IPS DF 6.9 (cell line): ENCODE results near the gene PHYKPL.

Source experiments
- DNase-seq: peaks from one replicate; pipeline ENCODE4 v3.0.0-alpha.2; 2013; ENCODE audit warnings: low read depth, low spot score
- H3K27ac ChIP-seq: one replicate; pipeline ENCODE4 v1.5.1; 2013; ENCODE audit warnings: low read length, control low read depth
- H3K27me3 ChIP-seq: 2 replicates; pipeline ENCODE4 v1.6.1; 2013; ENCODE audit warnings: mild to moderate bottlenecking, low read length; ENCODE audit not compliant: control insufficient read depth, insufficient read depth
- H3K36me3 ChIP-seq: 2 replicates; pipeline ENCODE4 v1.6.1; 2013; ENCODE audit warnings: low read length; ENCODE audit not compliant: control insufficient read depth, insufficient read depth
- H3K4me1 ChIP-seq: 2 replicates; pipeline ENCODE4 v1.6.1; 2013; ENCODE audit warnings: low read length; ENCODE audit not compliant: control insufficient read depth, insufficient read depth
- H3K4me3 ChIP-seq: 2 replicates; pipeline ENCODE4 v1.5.1; 2013; ENCODE audit warnings: mild to moderate bottlenecking, low read length
- H3K9me3 ChIP-seq: 2 replicates; pipeline ENCODE4 v1.6.1; 2013; ENCODE audit warnings: low read length, inconsistent platforms; ENCODE audit not compliant: control insufficient read depth, insufficient read depth
- WGBS: extraction: QIAGEN DNeasy Blood & Tissue Kit; methylation state at CpG from one replicate; pipeline ENCODE4 v1.1.7; 2013; ENCODE audit warnings: mixed read lengths, missing lambda C conversion rate; ENCODE audit not compliant: insufficient read length, insufficient coverage; 5-methylcytosine and 5-hydroxymethylcytosine counted together

The PHYKPL gene

DNA sequence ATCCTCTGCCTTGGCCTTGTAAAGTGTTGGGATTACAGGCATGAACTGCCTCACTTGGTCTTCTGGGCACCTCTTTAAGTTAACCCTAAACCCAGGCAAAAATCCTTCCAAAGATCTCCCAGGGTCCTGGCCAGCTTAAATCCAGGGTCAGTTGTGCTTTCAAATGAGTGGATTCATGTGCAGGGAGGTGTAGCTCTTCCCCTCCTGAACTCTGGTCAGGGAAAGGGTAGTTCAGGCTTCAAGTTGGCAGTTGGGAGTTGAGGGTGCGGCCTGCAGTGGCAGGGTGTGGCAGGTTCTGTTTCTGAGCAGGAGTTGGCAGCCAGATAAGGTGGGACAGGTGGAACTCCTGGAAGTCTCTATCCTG lies 24.7 kb downstream of the PHYKPL start:
- no peaks in the 10 kb centered on the region for H3K27me3 ChIP-seq
- no CpG with 5 or more reads among the region's 1 CpG for WGBS
- peaks cover 61% of the 10 kb centered on the region for H3K36me3 ChIP-seq
- no peaks in the 10 kb centered on the region; the same call in 1 of the 2 replicates for H3K4me1 ChIP-seq
- H3K27ac ChIP-seq: no peak overlapping the region
- no peaks in the 10 kb centered on the region for H3K9me3 ChIP-seq
- H3K4me3 ChIP-seq: no peak overlapping the region
- DNase-seq: no peak

DNA sequence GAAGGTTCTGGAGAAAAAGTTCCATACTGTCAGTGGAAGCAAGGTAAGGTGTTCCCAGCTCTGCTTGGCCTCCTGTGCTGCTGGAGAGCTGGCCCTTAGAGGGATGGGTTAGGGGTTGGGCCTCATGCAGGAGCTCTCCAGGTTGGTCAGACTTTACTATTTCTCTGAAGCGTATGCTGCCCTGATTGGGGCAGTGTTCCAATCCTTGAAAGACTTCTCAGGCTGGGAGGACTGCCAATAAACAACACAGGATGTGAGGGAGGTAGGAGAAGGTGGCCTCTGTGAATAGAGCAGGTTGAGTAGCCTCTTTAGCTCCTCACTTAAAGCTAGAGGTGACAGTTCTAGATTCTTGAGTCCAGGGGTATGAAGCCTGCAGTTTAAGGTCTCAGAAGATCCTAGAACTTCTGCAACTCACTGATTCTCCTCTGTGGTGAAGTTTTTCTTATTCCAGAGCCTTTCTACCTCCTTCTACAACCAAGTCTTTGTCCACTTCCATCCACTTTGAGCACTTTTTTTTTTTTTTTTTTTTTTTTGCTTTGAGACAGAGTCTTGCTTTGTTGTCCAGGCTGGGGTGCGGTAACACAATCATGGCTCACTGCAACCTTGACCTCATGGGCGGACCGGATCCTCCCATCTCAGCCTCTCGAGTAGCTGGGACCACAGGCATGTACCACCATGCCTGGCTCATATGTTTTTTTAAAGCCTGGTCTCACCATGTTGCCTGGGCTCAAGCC lies 25.3 kb downstream of the PHYKPL start:
- no peaks in the 10 kb centered on the region for H3K27me3 ChIP-seq
- peaks cover 55% of the 10 kb centered on the region for H3K36me3 ChIP-seq
- H3K27ac ChIP-seq: no peak overlapping the region
- H3K4me1 ChIP-seq: no peaks in the 10 kb centered on the region; the same call in 1 of the 2 replicates
- H3K9me3 ChIP-seq: no peaks in the 10 kb centered on the region
- no CpG with 5 or more reads among the region's 5 CpGs for WGBS
- H3K4me3 ChIP-seq: no peak overlapping the region
- DNase-seq: no peak

DNA sequence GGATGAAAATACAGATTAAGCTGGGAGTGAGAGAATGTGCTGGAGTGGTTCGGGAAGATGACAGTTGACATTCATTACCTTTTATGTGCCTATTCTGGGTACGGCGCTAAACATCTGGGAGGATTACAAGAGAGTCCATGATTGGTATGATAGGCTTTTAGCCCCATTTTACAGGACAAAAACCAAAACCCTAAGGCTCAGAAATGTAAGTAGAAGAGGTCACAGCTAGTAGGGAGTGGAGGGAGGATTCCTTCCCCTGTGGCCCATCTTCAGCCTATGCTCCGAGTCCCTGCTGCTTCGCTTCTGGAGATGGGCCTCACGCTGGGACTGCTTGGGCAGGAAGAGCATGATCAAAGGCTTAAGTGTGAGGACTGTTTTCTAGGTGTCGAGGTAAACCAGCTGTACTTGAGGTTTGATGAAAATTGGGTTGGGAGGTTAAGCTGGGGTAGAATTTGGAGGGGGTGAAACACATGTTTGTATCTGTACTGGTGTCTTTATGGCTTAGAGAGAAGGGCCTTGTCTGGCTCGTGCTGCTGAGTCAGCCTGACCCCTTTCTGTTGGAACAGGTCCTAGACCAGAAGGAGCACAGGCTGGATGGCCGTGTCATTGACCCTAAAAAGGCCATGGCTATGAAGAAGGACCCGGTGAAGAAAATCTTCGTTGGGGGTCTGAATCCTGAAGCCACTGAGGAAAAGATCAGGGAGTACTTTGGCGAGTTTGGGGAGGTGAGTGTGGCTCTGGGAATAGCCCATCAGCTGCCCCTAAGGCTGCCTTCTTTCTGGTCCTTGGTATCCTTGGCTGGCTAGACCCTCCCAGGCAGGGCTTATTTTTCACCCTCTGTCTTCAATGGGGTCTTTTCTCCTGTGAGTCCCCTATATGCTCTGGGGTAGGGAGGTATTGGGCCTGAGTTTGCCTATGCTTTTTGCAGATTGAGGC lies 26.2 kb downstream of the PHYKPL start:
- H3K27me3 ChIP-seq: no peaks in the 10 kb centered on the region
- WGBS: 100% methylated on average over 1 of the region's 12 CpGs
- H3K36me3 ChIP-seq: peaks cover 46% of the 10 kb centered on the region
- H3K4me3 ChIP-seq: peak overlapping the region; percentile 93; the same call in 1 of the 2 replicates
- H3K9me3 ChIP-seq: no peaks in the 10 kb centered on the region
- DNase-seq: no peak
- no peaks in the 10 kb centered on the region; the same call in 1 of the 2 replicates for H3K4me1 ChIP-seq
- H3K27ac ChIP-seq: no peak overlapping the region

DNA sequence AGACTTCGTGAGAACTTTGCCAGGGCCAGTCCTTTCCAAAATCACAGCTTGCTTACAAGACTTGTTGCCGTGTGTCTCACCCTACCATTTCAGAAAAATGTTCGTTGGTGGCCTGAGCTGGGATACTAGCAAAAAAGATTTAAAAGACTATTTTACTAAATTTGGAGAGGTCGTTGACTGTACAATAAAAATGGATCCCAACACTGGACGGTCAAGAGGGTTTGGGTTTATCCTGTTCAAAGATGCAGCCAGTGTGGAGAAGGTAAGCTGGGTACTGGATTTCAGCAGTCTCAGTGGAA lies 26.9 kb downstream of the PHYKPL start:
- no peaks in the 10 kb centered on the region; the same call in 1 of the 2 replicates for H3K4me1 ChIP-seq

DNA sequence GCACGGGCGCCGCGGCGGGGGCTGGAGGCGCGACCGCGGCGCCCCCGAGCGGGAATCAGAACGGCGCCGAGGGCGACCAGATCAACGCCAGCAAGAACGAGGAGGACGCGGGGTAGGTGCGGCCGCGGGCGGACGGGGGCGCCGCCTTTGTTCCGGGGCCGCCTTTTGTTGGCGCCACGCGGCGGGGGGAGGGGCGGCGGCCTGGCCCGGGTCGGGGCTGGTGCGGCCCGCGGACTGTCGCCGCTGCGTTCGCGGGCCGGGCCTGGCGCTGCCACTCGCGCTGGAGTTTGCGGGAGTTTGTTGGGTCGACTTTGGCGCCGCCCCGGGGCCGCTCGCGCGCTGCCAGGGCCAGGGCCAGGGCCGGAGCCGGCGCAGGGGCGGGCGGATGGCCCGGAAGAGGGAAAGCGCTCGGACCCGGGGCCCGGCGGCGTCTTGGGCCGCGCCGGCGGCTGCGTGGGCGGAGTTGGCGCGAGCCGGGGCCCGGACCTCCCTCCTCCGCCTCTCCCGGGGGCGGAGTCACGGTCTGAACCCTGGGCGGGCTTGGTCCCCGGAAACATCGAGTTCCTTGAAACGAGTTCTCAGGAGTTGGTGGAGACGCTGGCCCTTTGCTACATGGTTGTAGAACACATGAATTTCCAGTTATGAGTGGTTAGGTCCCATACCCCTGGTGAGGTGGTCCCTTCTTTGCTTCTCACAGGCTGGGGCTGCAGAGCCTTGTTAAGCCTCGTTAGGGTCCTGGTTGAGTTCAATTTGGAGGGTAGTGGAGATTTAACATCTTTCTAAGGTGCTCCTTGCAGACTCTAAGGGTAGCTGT lies 27.5 kb downstream of the PHYKPL start:
- DNase-seq: no peak
- peak overlapping the region; percentile 93 for H3K4me3 ChIP-seq
- no peaks in the 10 kb centered on the region for H3K27me3 ChIP-seq
- no peaks in the 10 kb centered on the region; the same call in 1 of the 2 replicates for H3K4me1 ChIP-seq
- H3K9me3 ChIP-seq: no peaks in the 10 kb centered on the region
- no CpG with 5 or more reads among the region's 90 CpGs for WGBS
- peaks cover 36% of the 10 kb centered on the region for H3K36me3 ChIP-seq
- H3K27ac ChIP-seq: no peak overlapping the region

More for the DNA sequence above, 26.9 kb downstream of the PHYKPL start:
- no CpG with 5 or more reads among the region's 5 CpGs for WGBS
- no peak for DNase-seq
- Histone ChIP-seq H3K36me3 (peaks cover 41% of the 10 kb centered on the region), H3K9me3 (no peaks in the 10 kb centered on the region), H3K27me3 (no peaks in the 10 kb centered on the region), H3K4me3 (peak overlapping the region; percentile 93; the same call in 1 of the 2 replicates), H3K27ac (no peak overlapping the region)

DNA sequence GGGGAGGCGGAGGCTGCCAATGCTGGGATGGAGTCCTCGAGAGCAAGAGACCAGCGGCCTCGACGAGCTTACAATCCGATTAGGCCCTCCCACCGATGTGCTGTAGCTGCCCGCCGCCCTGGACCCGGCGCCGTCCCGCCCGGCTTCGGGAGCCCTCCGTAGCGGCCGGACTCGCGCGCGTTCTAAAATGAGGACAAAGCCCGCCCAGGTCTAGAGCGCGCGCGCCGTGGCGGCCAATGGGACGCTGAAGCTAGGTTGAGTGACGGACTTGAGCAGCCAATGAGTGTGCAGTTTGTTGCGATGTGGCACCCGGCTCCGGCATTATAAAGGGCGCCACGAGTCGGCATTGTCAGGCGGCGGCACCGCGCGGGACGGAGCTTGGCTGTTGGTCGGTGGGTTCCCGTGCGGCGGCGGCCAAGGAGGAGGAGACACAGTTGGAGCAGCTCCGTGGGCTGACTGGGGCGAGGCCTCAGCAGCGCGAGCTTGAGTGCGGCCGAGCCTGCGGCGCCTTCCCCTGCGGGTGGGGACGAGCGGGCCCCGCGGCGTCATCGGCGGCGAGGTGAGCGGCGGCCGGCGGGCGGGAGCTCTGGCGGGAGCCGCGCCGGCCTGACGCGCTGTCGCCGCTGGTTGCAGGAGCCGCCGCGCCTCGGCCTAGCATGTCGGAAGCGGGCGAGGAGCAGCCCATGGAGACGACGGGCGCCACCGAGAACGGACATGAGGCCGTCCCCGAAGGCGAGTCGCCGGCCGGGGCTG lies 28.2 kb downstream of the PHYKPL start, which contains the start of gene HNRNPAB:
Gene HNRNPAB (plus strand): TSS at position 352 of the 753 bp plus-strand sequence. CDS start 305 bp downstream, at position 657.
- Histone ChIP-seq H3K27ac (no peak within 1 kb of the TSS), H3K4me1 (no peaks in the 10 kb centered on the region; the same call in 1 of the 2 replicates), H3K9me3 (no peaks in the 10 kb centered on the region), H3K36me3 (peaks cover 28% of the 10 kb centered on the region), H3K4me3 (peak within 1 kb of the TSS; percentile 93), H3K27me3 (no peaks in the 10 kb centered on the region)
- WGBS: no CpG with 5 or more reads among the region's 96 CpGs
- DNase-seq: peak; percentile 92

DNA sequence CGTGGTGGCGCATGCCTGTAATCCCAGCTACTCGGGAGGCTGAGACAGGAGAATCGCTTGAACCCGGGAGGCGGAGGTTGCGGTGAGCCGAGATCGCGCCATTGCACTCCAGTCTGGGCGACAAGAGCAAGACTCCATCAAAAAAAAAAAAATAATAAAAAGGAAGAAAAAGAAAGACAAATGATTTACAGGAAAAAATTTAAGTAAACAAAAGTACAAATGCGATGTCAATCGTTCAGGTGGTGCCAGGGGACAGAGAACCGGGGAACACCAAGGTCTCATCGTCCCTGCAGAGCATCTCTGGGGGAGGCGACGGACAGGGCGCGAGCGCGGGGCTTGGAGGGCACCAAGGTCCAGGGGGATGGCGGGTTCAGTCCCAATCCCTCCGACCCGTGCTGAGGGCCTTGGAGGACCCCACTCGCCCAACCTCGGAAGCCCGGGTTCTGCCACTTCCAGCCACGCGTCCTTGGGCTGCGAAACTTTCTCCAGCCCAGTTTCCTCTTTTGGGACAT lies 28.9 kb downstream of the PHYKPL start:
- no peaks in the 10 kb centered on the region for H3K27me3 ChIP-seq
- no peaks in the 10 kb centered on the region for H3K9me3 ChIP-seq
- H3K4me1 ChIP-seq: no peaks in the 10 kb centered on the region
- H3K36me3 ChIP-seq: peaks cover 22% of the 10 kb centered on the region
- no CpG with 5 or more reads among the region's 30 CpGs for WGBS
- no peak for DNase-seq
- no peak overlapping the region for H3K27ac ChIP-seq
- peak overlapping the region; percentile 93 for H3K4me3 ChIP-seq

DNA sequence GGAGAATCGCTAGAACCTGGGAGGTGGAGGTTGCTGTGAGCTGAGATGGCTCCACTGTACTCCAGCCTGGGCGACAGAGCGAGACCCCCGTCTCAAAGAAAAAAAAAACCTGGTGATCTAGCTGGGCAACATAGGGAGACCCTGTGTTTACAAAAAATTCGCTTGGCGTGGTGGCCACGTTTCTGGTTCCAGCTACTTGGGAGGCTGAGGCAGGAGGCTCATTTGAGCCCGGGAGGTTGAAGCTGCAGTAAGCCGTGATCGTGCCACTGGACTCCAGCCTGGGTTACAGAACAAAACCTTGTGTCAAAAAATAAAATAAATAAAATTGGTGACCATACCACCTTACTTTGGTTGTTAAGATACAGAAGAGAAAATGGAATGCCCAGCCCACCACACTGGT lies 30.1 kb downstream of the PHYKPL start:
- Histone ChIP-seq H3K4me1 (no peaks in the 10 kb centered on the region), H3K27ac (no peak overlapping the region), H3K9me3 (no peaks in the 10 kb centered on the region), H3K27me3 (no peaks in the 10 kb centered on the region), H3K36me3 (peaks cover 12% of the 10 kb centered on the region), H3K4me3 (no peak overlapping the region)
- WGBS: no CpG with 5 or more reads among the region's 10 CpGs
- DNase-seq: no peak

DNA sequence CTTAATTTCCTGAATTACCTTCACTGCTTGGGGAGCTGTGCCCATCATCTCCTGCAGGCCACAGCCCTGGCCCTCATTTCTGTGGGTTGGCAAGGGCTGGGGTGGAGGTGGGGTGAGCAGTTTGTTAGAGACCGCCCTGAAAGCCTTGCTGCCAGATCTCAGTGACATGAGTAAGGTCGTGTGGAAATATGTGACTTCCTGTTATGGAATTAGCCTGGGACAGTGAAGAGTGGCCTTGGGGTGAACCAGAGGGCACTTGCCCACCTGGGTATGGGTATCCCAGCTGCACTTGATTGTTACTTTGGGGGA lies 30.7 kb downstream of the PHYKPL start:
- no peak overlapping the region for H3K27ac ChIP-seq
- H3K27me3 ChIP-seq: no peaks in the 10 kb centered on the region
- H3K4me3 ChIP-seq: no peak overlapping the region
- H3K36me3 ChIP-seq: peaks cover 7% of the 10 kb centered on the region
- no peaks in the 10 kb centered on the region for H3K4me1 ChIP-seq
- DNase-seq: no peak
- no CpG with 5 or more reads among the region's 2 CpGs for WGBS
- no peaks in the 10 kb centered on the region for H3K9me3 ChIP-seq
